ENCODE data around the gene FGF18. TPM values are rescaled to one million over a fixed set of nuclear protein-coding genes. Genes with fewer than 3 reads are reported as not detected.
A peak's percentile ranks its signal among the peaks of the same experiment; 100 is the strongest.
"Not testable (repeated sequence)": the region's sequence is repeated elsewhere in the genome, so short reads cannot be mapped to it uniquely, and the experiment has no call there.

Gene FGF18
- total RNA-seq (under 1 TPM; 0.31 to 0.33 TPM), total RNA-seq (0 to 1.2 (median 0.27) reads per million in 172 experiments)
- polyA plus RNA-seq (2013, experiment 1 of 2) = 0.05 TPM
- 0.71 TPM for polyA plus RNA-seq (2013, experiment 2 of 2)

GRCh38 chr5:171418982-171419687 lies at the start of gene FGF18:
FGF18 (plus strand) TSS chr5:171419647; CDS start chr5:171420200, 553 bp downstream.
- intact Hi-C loops (cut with DNase I, micrococcal nuclease) = loop anchor here (1.0 to 5.0 kb wide), 3 partner anchors 488 to 1278 kb away; no protein-coding TSS in a partner anchor
- peak within 1 kb of the TSS; percentile 80 for H3K4me3 Mint-ChIP-seq
- no peak within 1 kb of the TSS for H3K27ac Mint-ChIP-seq
- peak in 5 of 14 experiments; percentile 9 to 71 (median 33) for DNase-seq
- Histone ChIP-seq H3K4me1 (ENCODE audit: insufficient read depth, low read length) (peaks cover 22% of the 10 kb centered on the region), H3K4me3 (ENCODE audit: low read length) (peak within 1 kb of the TSS; percentile 43), H3K27ac (ENCODE audit: low read depth in 1 of 2, low read length in 2 of 2) (no peak within 1 kb of the TSS), H3K27me3 (ENCODE audit: control insufficient read depth in 1 of 2, insufficient read depth in 2 of 2, low read length in 2 of 2) (peaks cover 16 to 24% of the 10 kb centered on the region in 2 experiments), H3K36me3 (ENCODE audit: insufficient read depth, low read length) (peaks cover 2% of the 10 kb centered on the region), H3K9me3 (ENCODE audit: control insufficient read depth in 1 of 2, insufficient read depth in 1 of 2, low read length in 2 of 2) (peaks cover 0 to 7% of the 10 kb centered on the region in 2 experiments)
- peak; percentile 27 for TF ChIP-seq CTCF (IDR thresholded peaks at IDR 0.05)
- H3K9me3 Mint-ChIP-seq = no peaks in the 10 kb centered on the region
- ATAC-seq (ENCODE audit: poor library complexity) = peak; percentile 36
- peaks cover 33% of the 10 kb centered on the region for H3K27me3 Mint-ChIP-seq
- H3K4me1 Mint-ChIP-seq (ENCODE audit: low read depth) = peaks cover 17% of the 10 kb centered on the region
- ChIA-PET CTCF (interaction anchor here (1.0 kb wide), 1 partner anchor 64 kb away, joined by 3 read pairs; no protein-coding TSS in a partner anchor), POLR2A (interaction anchor here (0.8 to 2.1 kb wide), 3 partner anchors 13 to 32 kb away, joined by 3 to 12 read pairs (median 3); partner anchors contain the start of gene NPM1)
- H3K36me3 Mint-ChIP-seq (ENCODE audit: low read depth) = peaks cover 3% of the 10 kb centered on the region

GRCh38 chr5:171369898-171370297 lies 49.5 kb upstream of the FGF18 start:
- Histone ChIP-seq H3K9me3 (ENCODE audit: control insufficient read depth in 1 of 2, insufficient read depth in 1 of 2, low read length in 2 of 2) (no peaks in the 10 kb centered on the region), H3K27ac (ENCODE audit: low read depth in 1 of 2, low read length in 2 of 2) (no peak overlapping the region), H3K4me3 (ENCODE audit: low read length) (no peak overlapping the region), H3K4me1 (ENCODE audit: insufficient read depth, low read length) (no peaks in the 10 kb centered on the region), H3K27me3 (ENCODE audit: control insufficient read depth in 1 of 2, insufficient read depth in 2 of 2, low read length in 2 of 2) (peaks cover 5 to 10% of the 10 kb centered on the region in 2 experiments), H3K36me3 (ENCODE audit: insufficient read depth, low read length) (no peaks in the 10 kb centered on the region)
- no peaks in the 10 kb centered on the region for H3K36me3 Mint-ChIP-seq (ENCODE audit: low read depth)
- TF ChIP-seq CTCF (IDR thresholded peaks at IDR 0.05) = no peak
- POLR2A ChIA-PET = no interaction called here
- intact Hi-C loops (cut with DNase I, micrococcal nuclease) = no loop called here
- peaks cover 14% of the 10 kb centered on the region for H3K27me3 Mint-ChIP-seq
- no peaks in the 10 kb centered on the region for H3K4me1 Mint-ChIP-seq (ENCODE audit: low read depth)
- no peaks in the 10 kb centered on the region for H3K9me3 Mint-ChIP-seq
- no peak overlapping the region for H3K4me3 Mint-ChIP-seq
- ATAC-seq (ENCODE audit: poor library complexity) = no peak
- CTCF ChIA-PET = interaction anchor here (0.6 kb wide), 1 partner anchor 11 kb away, joined by 3 read pairs; no protein-coding TSS in a partner anchor
- no peak for DNase-seq
- H3K27ac Mint-ChIP-seq = no peak overlapping the region

- H3K36me3 ChIP-seq (ENCODE audit: insufficient read depth, low read length); H3K9me3 Mint-ChIP-seq; intact Hi-C loops (cut with DNase I, micrococcal nuclease); H3K27ac Mint-ChIP-seq; DNase-seq; ATAC-seq (ENCODE audit: poor library complexity); H3K36me3 Mint-ChIP-seq (ENCODE audit: low read depth); CTCF ChIA-PET; H3K27me3 Mint-ChIP-seq; POLR2A ChIA-PET; H3K27ac ChIP-seq (ENCODE audit: low read depth in 1 of 2, low read length in 2 of 2); H3K4me3 Mint-ChIP-seq; H3K4me1 ChIP-seq (ENCODE audit: insufficient read depth, low read length); H3K4me1 Mint-ChIP-seq (ENCODE audit: low read depth); H3K4me3 ChIP-seq (ENCODE audit: low read length); H3K27me3 ChIP-seq (ENCODE audit: control insufficient read depth in 1 of 2, insufficient read depth in 2 of 2, low read length in 2 of 2); H3K9me3 ChIP-seq (ENCODE audit: control insufficient read depth in 1 of 2, insufficient read depth in 1 of 2, low read length in 2 of 2): not testable (repeated sequence)
Observed at GRCh38 chr5:171370881-171371280, 48.6 kb upstream of the FGF18 start.
